Fibroblast of skin of right quadriceps (primary cell): ENCODE results near the gene WFDC8.
"Not testable (repeated sequence)": the region's sequence is repeated elsewhere in the genome, so short reads cannot be mapped to it uniquely, and the experiment has no call there.

Experiments used
- DNase-seq: peaks from one replicate; pipeline ENCODE4 v3.0.0-alpha.2; 2013

Gene WFDC8

GRCh38 chr20:45579184-45579583 lies at the start of gene WFDC8:
WFDC8 (minus strand) TSS chr20:45579284; CDS start chr20:45579247, 37 bp downstream.
- DNase-seq = no peak

GRCh38 chr20:45626540-45626939 lies 47.5 kb upstream of the WFDC8 start:
- no peak for DNase-seq

DNA sequence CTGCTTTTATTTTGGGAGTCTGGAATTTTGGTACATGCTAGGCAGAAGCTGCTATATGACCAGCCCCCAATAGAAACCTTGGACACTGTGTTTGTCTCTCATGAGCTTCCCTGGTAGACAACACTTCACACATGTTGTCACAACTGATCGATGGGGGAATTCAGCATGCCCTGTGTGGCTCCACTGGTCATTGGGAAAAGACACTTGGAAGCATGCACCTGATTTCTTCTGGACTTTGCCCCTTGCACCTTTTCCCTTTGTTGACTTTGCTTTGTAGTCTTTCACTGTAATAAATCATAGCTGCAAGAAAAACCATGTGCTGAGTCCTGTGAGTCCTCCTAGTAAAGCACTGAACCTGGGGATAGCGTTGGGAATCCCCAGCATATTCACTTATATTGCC lies 42.5 kb upstream of the WFDC8 start:
- DNase-seq = no peak

- no peak for DNase-seq
Measured at GRCh38 chr20:45617591-45617990, 38.5 kb upstream of the WFDC8 start.

DNA sequence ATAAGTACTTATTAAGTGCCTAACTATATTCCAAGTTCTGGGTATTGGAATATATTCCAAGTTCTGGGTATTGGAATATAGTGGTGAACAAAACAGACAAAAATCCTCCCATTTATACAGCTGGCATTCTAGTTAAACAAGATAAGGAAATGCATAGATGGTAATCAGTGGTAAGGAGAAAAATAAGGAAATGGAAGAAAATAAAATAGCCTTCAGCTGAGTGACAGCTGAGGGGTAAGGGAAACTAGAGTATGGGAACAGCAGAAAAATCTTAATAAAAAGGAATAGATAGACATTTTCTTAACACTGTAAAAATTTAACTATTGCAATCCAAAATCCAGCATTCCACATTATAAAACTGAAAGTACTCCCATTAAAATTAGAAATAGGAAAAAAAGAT lies 33.2 kb upstream of the WFDC8 start:
- no peak for DNase-seq

DNA sequence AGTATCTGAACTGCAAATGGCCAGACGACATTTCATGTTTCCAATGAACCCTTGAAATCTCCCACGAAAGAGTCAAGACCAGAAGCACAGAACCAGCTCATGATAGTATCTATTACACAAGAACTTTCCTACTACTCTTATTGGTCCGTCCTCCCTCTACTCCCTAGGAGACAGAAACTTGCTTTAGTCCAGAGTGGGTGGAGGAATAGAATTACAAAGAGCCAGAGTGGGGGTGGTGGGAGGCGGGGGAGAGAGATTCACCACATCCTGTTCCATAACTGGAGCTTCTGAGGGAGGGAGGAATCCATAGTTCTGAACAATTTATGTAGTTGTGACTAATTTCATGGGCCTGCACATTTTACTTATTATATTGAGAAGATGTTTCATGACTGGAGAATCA lies 32.0 kb upstream of the WFDC8 start:
- peak; percentile 93 for DNase-seq

GRCh38 chr20:45607810-45608209 lies 28.7 kb upstream of the WFDC8 start:
- DNase-seq = no peak

DNA sequence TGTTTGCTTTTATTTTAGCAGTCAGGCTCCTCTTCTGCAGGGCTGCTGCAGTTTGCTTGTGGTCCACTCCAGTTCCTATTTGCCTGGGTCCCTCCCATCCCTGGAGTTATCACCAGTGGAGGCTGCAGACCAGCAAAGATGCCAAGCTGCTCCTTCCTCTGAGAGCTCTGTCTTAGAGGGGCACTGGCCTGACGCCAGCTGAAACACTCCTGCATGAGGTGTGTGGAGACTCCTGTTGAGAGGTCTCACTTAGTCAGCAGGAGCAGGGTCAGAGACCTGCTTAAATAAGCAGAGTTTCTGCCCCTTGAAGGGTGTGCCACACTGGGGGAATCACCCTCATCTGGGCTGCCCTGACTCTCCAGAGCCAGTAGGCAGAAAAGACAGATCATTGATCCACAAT lies 16.2 kb upstream of the WFDC8 start:
- no peak for DNase-seq

DNA sequence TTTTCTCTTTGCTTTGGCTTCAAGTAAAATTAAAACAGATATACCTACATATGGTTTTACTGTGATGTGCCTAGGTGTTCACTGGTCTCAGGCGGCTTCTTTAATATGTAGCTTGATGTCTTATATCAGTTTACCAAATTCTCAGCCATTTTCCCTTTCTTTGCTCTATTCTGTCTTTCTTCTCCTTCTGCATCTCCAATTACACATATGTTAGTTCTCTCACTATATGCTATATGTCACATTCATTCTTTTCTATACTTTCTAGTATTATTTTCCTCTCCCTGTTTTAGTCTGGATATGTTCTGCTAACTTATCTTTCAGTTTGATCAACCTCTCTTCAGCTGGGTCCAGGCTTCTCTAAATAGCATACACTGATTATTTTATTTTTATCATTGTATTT lies 14.4 kb upstream of the WFDC8 start:
- no peak for DNase-seq

DNA sequence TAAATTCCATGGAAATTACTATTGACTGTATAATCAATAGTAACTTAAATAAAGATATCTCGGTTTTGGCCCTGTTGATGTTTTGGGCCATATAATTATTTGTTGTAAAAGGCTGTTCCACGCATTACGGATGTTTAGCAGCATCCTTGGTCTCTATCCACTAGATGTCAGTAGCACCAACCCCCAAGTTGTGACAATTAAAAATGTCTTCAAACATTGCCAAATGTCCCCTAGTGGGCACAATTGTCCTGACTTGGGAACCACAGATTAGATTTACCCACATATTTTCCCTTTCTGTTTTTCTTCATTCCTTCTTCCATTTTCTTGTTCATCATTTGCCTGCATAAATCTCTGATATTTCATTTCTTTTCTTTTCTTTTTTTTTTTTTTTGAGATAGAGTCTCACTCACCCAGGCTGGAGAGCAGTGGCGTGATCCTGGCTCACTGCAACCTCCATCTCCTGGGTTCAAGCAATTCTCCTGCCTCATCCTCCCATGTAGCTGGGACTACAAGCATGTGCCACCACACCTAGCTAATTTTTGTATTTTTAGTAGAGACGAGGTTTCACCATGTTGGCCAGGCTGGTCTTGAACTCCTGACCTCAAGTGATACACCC lies 13.6 kb upstream of the WFDC8 start:
- peak; percentile 64 for DNase-seq

DNA sequence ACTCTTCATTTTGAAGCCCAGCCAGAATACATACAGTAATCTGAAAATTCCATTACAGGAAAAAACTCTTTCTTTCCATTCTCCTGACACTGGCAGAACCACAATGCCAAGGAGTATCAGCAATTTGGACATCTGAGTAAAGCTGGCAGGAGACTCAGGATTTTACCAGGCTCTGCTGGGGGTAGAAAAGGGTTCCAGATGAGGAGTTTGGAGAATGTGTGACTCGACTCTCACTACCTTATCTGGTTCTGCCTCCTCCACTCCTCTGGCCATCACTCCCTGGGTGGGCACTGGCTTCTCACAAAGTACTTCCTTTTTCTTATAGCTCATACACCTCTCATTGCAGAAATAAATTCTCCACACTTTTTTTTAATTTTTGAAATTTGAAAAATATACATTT lies 10.6 kb upstream of the WFDC8 start:
- no peak for DNase-seq

- DNase-seq = no peak
Measured at GRCh38 chr20:45588800-45589199, 9.7 kb upstream of the WFDC8 start.

DNA sequence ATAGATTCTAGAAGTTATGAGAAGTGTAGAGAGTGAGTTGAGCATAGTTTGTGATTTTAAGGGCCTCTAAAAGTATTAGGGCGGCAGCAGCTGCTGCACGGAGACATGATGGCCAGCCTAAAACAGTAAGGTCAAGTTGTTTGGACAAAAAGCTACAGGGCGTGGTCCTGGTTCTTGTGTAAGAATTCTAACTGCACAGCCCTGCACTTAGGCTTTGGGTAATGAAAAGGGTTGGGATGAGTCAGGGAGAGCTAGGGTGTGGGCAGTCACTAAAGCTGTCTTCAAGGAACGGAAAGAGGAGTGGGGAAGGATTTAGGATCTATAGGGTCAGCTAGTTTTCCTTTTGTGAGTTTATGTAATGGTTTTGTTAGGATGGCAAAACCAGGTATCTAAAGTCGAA lies 6.9 kb upstream of the WFDC8 start:
- not testable (repeated sequence) for DNase-seq

GRCh38 chr20:45584294-45584693 lies 5.2 kb upstream of the WFDC8 start:
- not testable (repeated sequence) for DNase-seq

DNA sequence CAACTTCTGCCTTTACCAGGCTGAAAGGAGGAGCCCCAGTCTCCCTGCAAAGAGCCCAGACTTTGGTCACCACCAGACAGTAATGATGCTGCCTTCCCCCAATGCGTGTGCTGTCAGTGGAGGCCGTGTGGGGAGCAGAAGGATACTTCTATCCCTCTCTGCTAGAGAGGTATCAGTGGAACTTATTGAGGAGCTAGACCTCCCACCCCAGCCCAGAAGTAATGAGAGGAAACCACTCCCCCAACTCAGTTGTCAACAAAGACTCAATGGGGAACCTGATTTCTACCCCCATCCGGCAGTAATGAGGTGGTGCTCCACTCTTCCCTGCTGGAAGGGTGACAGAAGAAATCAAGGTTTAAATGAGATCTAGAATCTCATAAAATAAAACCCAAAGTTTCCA lies 4.4 kb upstream of the WFDC8 start:
- DNase-seq = no peak

DNA sequence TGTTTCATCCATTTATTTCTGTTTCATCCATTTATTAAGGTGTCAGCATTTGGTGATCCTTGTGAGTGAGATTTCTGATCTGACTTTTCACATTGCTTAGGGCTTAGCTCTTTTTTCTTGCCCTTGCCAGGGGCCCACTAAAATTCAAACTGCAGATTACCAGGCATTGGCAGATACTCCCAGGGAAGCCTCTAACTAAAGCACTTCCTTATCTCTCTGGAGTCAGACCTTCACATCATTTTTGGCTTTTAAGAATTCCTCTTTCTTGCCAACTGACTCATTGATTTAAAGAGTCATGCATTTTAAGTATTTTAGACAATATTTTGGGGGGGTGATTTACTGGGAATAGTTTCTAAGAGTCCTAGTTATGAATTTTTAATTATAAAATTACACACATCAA lies 2.6 kb upstream of the WFDC8 start:
- no peak for DNase-seq

DNA sequence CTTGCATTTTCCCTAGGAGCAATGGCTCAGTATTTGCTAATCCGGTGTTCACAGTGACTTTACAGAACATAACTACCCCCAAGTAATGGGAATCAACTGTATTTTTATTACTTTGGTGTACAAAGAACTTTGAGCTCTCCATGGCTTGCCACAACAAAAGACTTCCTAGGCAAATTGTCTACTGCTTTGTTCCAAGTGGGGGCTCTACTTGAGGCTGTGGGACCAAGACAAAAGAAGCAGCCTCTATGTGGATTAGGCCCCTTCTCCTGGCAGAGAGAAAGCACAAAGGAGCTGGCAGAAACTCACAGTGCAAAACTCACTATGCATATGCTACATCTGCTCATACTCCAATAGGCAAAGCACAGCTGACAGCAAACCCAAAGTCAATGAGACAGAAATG lies 853 bp downstream of the WFDC8 start:
- no peak for DNase-seq

DNA sequence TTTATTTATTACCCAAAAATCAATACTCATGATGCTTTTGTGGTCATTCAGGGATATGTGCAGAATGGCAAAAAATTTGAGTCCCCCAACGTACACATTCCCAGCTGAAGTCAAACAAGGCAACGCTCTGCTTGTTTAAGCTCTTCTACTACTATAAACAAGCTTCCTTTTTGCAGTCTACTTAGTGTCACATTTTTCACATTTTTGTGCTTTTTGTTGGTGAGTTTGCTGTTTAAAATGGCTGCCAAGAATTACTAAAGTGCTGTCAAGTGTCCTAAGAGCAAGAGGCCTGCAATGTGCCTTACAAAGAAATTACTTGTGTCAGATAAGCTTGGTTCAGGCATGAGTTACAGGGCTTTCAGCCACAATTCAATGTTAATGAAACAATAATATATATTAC lies 2.1 kb downstream of the WFDC8 start:
- DNase-seq = no peak

GRCh38 chr20:45575931-45576330 lies 3.2 kb downstream of the WFDC8 start:
- no peak for DNase-seq

DNA sequence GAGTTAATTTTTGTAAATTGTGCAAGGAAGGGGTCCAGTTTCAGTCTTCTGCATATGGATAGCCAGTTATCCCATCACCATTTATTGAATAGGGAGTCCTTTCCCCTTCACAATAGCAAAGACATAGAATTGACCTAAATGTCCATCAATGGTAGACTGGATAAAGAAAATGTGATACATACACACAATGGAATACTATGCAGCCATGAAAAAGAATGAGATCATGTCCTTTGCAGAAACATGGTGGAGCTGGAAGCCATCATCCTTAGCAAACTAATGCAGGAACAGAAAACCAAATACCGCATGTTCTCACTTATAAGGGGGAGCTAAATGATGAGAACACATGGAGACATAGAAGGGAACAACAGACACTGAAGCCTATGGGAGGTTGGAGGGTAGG lies 9.4 kb downstream of the WFDC8 start:
- not testable (repeated sequence) for DNase-seq

DNA sequence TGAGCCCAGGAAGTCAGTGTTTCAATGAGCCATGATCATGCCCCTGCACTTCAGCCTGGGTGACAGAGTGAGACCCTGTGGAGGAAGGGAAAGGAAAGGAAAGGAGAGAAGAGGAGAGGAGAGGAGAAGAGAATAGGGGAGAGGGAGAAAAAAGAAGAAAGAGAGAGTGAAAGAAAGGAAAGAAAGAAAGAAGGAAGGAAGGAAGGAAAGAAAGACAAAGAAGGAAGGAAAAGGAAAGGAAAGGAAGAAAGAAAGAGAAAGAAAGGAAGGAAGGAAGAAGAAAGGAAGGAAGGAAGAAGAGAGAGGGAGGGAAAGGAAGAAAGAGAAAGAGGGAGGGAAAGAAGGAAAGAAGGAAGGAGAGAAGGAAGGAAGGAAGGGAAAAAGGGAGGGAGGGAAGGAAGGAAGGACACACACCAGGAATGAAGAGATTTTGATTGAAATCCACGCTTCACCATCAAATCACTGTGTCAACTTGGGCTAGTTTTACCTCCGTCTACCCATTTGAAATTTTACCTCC lies 14.3 kb downstream of the WFDC8 start:
- no peak for DNase-seq

GRCh38 chr20:45555198-45555597 lies 23.9 kb downstream of the WFDC8 start:
- DNase-seq = no peak

DNA sequence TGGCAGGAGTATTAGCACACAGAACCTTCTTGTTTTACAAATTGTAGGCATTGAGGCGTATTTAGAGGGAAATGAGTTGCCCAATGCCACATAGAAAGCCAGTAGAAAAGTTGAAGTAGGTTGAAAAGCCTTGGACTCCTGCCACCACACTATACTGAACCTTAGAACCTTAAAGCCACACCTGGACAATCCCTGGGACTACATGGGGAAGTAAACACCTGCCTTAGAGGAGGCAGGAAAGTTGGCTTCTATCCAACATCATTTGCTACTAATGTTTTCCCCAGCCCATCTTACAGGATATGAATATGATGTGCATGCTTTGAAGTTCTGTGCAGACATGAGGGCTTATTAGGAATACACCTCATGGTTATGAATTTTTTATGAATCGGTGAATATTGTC lies 26.6 kb downstream of the WFDC8 start:
- no peak for DNase-seq

- DNase-seq = no peak
Measured at GRCh38 chr20:45550765-45551164, 28.3 kb downstream of the WFDC8 start.

DNA sequence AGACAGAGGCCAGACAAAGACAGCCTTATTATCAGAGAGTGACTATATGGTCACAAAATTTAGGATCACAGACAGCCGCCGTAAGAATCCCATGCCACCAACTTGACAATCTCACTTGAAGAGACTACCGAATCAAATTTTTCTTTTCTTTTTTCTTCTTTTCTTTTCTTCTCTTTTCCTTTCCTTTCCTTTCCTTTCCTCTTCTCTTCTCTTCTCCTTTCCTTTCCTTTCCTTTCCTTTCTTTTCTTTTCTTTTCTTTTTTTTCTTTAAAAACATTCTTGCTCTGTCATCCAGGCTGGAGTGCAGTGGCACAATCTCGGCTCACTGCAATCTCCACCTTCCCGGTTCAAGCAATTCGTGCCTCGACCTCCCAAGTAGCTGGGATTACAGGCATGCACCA lies 30.7 kb downstream of the WFDC8 start:
- no peak for DNase-seq
